CD4-positive, alpha-beta T cell treated with Interleukin-2 at 100 ng/mL for 4 hours (primary cell): Measurements from ENCODE around the gene PRRT4.

Experiments used
- DNase-seq: peaks from one replicate; pipeline ENCODE4 v3.0.0-alpha.2; 2020; ENCODE audit warnings: low spot score

The PRRT4 gene

GRCh38 chr7:128394904-128395496 lies 33.5 kb upstream of the PRRT4 start:
- no peak for DNase-seq

- no peak for DNase-seq
Observed at GRCh38 chr7:128393526-128394330, 32.2 kb upstream of the PRRT4 start.

- DNase-seq: no peak
Observed at GRCh38 chr7:128392446-128393327, 31.2 kb upstream of the PRRT4 start.

GRCh38 chr7:128391805-128392204 lies 30.3 kb upstream of the PRRT4 start:
- no peak for DNase-seq

GRCh38 chr7:128390871-128391565 lies 29.5 kb upstream of the PRRT4 start:
- DNase-seq: no peak

GRCh38 chr7:128389618-128390329 lies 28.3 kb upstream of the PRRT4 start:
- DNase-seq: no peak

GRCh38 chr7:128389085-128389617 lies 27.7 kb upstream of the PRRT4 start:
- DNase-seq: no peak

GRCh38 chr7:128388145-128388485 lies 26.6 kb upstream of the PRRT4 start:
- no peak for DNase-seq

- peak; percentile 64 for DNase-seq
Observed at GRCh38 chr7:128387216-128388144, 26.0 kb upstream of the PRRT4 start.

GRCh38 chr7:128385988-128386925 lies 24.8 kb upstream of the PRRT4 start:
- DNase-seq: no peak

- no peak for DNase-seq
Observed at GRCh38 chr7:128384726-128385125, 23.2 kb upstream of the PRRT4 start.

- no peak for DNase-seq
Observed at GRCh38 chr7:128383776-128384175, 22.3 kb upstream of the PRRT4 start.

GRCh38 chr7:128381161-128381821 lies 19.8 kb upstream of the PRRT4 start:
- DNase-seq: peak; percentile 25

GRCh38 chr7:128380483-128381106 lies 19.1 kb upstream of the PRRT4 start:
- no peak for DNase-seq

GRCh38 chr7:128379900-128380479 lies 18.5 kb upstream of the PRRT4 start:
- DNase-seq: no peak

GRCh38 chr7:128378637-128379036 lies 17.1 kb upstream of the PRRT4 start:
- DNase-seq: no peak

GRCh38 chr7:128376077-128376476 lies 14.6 kb upstream of the PRRT4 start:
- DNase-seq: no peak

GRCh38 chr7:128374041-128374440 lies 12.6 kb upstream of the PRRT4 start:
- no peak for DNase-seq
